SU-DHL-6 (cell line): ENCODE measurements around the gene SLC46A3.

Experiments used
- H2AFZ ChIP-seq: fragments of 200-600 bp; sonication (generic); 2 replicates; pipeline ENCODE4 v1.6.1; 2014; ENCODE audit warnings: low read depth, mild to moderate bottlenecking, moderate library complexity, mixed read lengths, antibody characterized with exemption, low read length; ENCODE audit not compliant: severe bottlenecking
- H3F3A ChIP-seq: fragments of 200-600 bp; shearing (Covaris generic); 2 replicates; pipeline ENCODE4 v1.6.0; 2016; ENCODE audit warnings: antibody characterized with exemption, mild to moderate bottlenecking; ENCODE audit not compliant: insufficient read depth
- H3K27ac ChIP-seq: fragments of 200-600 bp; sonication (generic); 2 replicates; pipeline ENCODE4 v1.5.1; 2016; ENCODE audit warnings: low read depth, mild to moderate bottlenecking, low read length, moderate library complexity, mixed read lengths
- H3K27me3 ChIP-seq: fragments of 200-600 bp; sonication (generic), shearing (Covaris generic); 2 replicates; pipeline ENCODE4 v1.6.0; 2014; ENCODE audit warnings: mild to moderate bottlenecking, low read length
- H3K36me3 ChIP-seq: fragments of 200-600 bp; sonication (generic); 2 replicates; pipeline ENCODE4 v1.6.1; 2014; ENCODE audit warnings: mild to moderate bottlenecking, low read length, mixed read lengths
- H3K4me2 ChIP-seq: fragments of 300-600, 200-600 bp; shearing (Covaris generic), sonication (generic); 2 replicates; pipeline ENCODE4 v1.6.0; 2014; ENCODE audit warnings: low read length, low read depth, mild to moderate bottlenecking; ENCODE audit not compliant: poor library complexity, severe bottlenecking
- H3K4me3 ChIP-seq: fragments of 200-600 bp; sonication (generic); 2 replicates; pipeline ENCODE4 v1.5.1; 2014; ENCODE audit warnings: antibody characterized with exemption, low read length, mild to moderate bottlenecking, mixed read lengths; ENCODE audit not compliant: insufficient read depth, poor library complexity, severe bottlenecking
- H3K79me2 ChIP-seq: fragments of 200-600 bp; sonication (generic); 2 replicates; pipeline ENCODE4 v1.6.1; 2014; ENCODE audit warnings: mild to moderate bottlenecking, low read length, moderate library complexity; ENCODE audit not compliant: insufficient read depth
- H3K9ac ChIP-seq: fragments of 200-600 bp; sonication (generic); 2 replicates; pipeline ENCODE4 v1.7.0; 2014; ENCODE audit warnings: mild to moderate bottlenecking, low read length
- H3K9me2 ChIP-seq: fragments of 200-600 bp; sonication (generic); replicated peaks from 2 replicates; pipeline ENCODE4 v1.6.1; 2014; ENCODE audit warnings: low read length; ENCODE audit not compliant: insufficient read depth
- H3K9me3 ChIP-seq: fragments of 200-600 bp; sonication (generic); 2 replicates; pipeline ENCODE4 v1.6.1; 2014; ENCODE audit warnings: low read length, mixed read lengths; ENCODE audit not compliant: insufficient read depth
- H4K20me1 ChIP-seq: fragments of 200-600 bp; sonication (generic); 2 replicates; pipeline ENCODE4 v1.6.1; 2014; ENCODE audit warnings: low read depth, mild to moderate bottlenecking, antibody characterized with exemption, low read length, moderate library complexity, mixed read lengths
- CTCF ChIP-seq: fragments of 200-600 bp; sonication (generic); IDR thresholded peaks from one replicate; pipeline ENCODE4 v1.5.1; 2017; ENCODE audit warnings: antibody characterized with exemption, mild to moderate bottlenecking, low read length, moderate library complexity; ENCODE audit not compliant: insufficient read depth, poor library complexity, severe bottlenecking
- EZH2phosphoT487 ChIP-seq: fragments of 200-600 bp; sonication (generic), shearing (Covaris generic); conservative IDR thresholded peaks from 2 replicates; pipeline ENCODE4 v1.6.1; 2018; ENCODE audit warnings: mild to moderate bottlenecking, antibody characterized with exemption, low read length, moderate library complexity, mixed read lengths

Gene SLC46A3

GRCh38 chr13:28704919-28705318, 13.9 kb downstream of the SLC46A3 start:
- H4K20me1 ChIP-seq, result no peaks in the 10 kb centered on the region

GRCh38 chr13:28704282-28704681, 14.5 kb downstream of the SLC46A3 start:
- Histone ChIP-seq H3K9me2 (no peaks in the 10 kb centered on the region), H3K36me3 (peaks cover 30% of the 10 kb centered on the region; the same call in 1 of the 2 replicates), H3K27ac (no peak overlapping the region), H4K20me1 (no peaks in the 10 kb centered on the region), H3K4me2 (no peak overlapping the region), H3F3A (no peaks in the 10 kb centered on the region), H3K9me3 (no peaks in the 10 kb centered on the region), H3K27me3 (no peaks in the 10 kb centered on the region), H3K9ac (no peak overlapping the region), H3K79me2 (no peaks in the 10 kb centered on the region), H2AFZ (no peak overlapping the region), H3K4me3 (no peak overlapping the region)
- no peak for TF ChIP-seq CTCF
- no peak for TF ChIP-seq EZH2phosphoT487

More at GRCh38 chr13:28704919-28705318, 13.9 kb downstream of the SLC46A3 start:
- no peaks in the 10 kb centered on the region for H3K27me3 ChIP-seq
- no peaks in the 10 kb centered on the region for H3K79me2 ChIP-seq
- H3K9me3 ChIP-seq, result no peaks in the 10 kb centered on the region
- no peaks in the 10 kb centered on the region for H3F3A ChIP-seq
- TF ChIP-seq CTCF (no peak), EZH2phosphoT487 (no peak)
- no peak overlapping the region for H3K27ac ChIP-seq
- no peak overlapping the region for H2AFZ ChIP-seq
- H3K36me3 ChIP-seq, result peaks cover 30% of the 10 kb centered on the region; the same call in 1 of the 2 replicates
- no peak overlapping the region for H3K9ac ChIP-seq
- no peak overlapping the region for H3K4me3 ChIP-seq
- H3K4me2 ChIP-seq, result no peak overlapping the region
- no peaks in the 10 kb centered on the region for H3K9me2 ChIP-seq

GRCh38 chr13:28699246-28699645, 19.5 kb downstream of the SLC46A3 start:
- Histone ChIP-seq H3K4me3 (no peak overlapping the region), H3K9me3 (no peaks in the 10 kb centered on the region), H3K36me3 (peaks cover 25% of the 10 kb centered on the region; the same call in 1 of the 2 replicates), H3K27me3 (no peaks in the 10 kb centered on the region), H3K9me2 (no peaks in the 10 kb centered on the region), H3F3A (no peaks in the 10 kb centered on the region), H3K4me2 (no peak overlapping the region), H3K9ac (no peak overlapping the region), H2AFZ (no peak overlapping the region), H3K27ac (no peak overlapping the region), H4K20me1 (no peaks in the 10 kb centered on the region), H3K79me2 (no peaks in the 10 kb centered on the region)
- no peak for TF ChIP-seq EZH2phosphoT487
- no peak for TF ChIP-seq CTCF
